B cell (primary cell): ENCODE data around the gene PPP1R12C.

Experiments
- EZH2 ChIP-seq: IDR thresholded peaks from 2 replicates; pipeline ENCODE4 v1.6.1; 2012; ENCODE audit warnings: borderline replicate concordance, low read depth, mild to moderate bottlenecking, moderate library complexity, low read length; ENCODE audit not compliant: insufficient read depth, poor library complexity, severe bottlenecking
- TF ChIP-seq, protein P1 (sequence below): fragments of 200-600 bp; IDR thresholded peaks from one replicate; pipeline ENCODE4 v1.8.0; 2022; ENCODE audit warnings: antibody characterized with exemption, mild to moderate bottlenecking

DNA sequence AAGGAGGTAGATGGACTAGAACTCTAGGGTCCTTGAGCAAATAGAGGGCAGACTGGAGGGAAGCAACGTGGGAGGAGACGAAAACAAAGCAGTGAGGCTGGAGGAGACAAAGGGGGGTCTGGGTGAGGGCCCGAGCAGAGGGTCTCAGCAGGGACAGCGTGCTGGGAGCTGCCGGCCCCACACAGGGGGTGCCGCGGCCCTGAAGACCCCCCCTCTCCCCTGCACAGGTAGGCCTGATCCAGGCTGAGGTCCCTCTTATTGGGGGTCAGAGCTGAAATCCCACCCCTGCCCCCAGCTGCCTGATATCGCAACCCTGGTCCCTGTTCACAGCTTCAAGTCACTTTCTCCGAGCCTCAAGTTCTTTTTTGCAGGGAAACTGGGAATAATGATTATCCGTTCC is 33.0 kb downstream of the PPP1R12C start:
- TF ChIP-seq, protein P1, sequence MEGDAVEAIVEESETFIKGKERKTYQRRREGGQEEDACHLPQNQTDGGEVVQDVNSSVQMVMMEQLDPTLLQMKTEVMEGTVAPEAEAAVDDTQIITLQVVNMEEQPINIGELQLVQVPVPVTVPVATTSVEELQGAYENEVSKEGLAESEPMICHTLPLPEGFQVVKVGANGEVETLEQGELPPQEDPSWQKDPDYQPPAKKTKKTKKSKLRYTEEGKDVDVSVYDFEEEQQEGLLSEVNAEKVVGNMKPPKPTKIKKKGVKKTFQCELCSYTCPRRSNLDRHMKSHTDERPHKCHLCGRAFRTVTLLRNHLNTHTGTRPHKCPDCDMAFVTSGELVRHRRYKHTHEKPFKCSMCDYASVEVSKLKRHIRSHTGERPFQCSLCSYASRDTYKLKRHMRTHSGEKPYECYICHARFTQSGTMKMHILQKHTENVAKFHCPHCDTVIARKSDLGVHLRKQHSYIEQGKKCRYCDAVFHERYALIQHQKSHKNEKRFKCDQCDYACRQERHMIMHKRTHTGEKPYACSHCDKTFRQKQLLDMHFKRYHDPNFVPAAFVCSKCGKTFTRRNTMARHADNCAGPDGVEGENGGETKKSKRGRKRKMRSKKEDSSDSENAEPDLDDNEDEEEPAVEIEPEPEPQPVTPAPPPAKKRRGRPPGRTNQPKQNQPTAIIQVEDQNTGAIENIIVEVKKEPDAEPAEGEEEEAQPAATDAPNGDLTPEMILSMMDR: no peak
- TF ChIP-seq EZH2: no peak
